Measurements from ENCODE around the gene LRRFIP2.
"Not testable (repeated sequence)": the region's sequence is repeated elsewhere in the genome, so short reads cannot be mapped to it uniquely, and the experiment has no call there.

- not testable (repeated sequence) for TF ChIP-seq CTCF, POLR2A (IDR thresholded peaks at IDR 0.05)
Observed at GRCh38 chr3:37042712-37043111, 131.7 kb downstream of the LRRFIP2 start.
